ENCODE results near the gene FKBP14.
A peak's percentile ranks its signal among the peaks of the same experiment; 100 is the strongest.

Gene FKBP14

DNA sequence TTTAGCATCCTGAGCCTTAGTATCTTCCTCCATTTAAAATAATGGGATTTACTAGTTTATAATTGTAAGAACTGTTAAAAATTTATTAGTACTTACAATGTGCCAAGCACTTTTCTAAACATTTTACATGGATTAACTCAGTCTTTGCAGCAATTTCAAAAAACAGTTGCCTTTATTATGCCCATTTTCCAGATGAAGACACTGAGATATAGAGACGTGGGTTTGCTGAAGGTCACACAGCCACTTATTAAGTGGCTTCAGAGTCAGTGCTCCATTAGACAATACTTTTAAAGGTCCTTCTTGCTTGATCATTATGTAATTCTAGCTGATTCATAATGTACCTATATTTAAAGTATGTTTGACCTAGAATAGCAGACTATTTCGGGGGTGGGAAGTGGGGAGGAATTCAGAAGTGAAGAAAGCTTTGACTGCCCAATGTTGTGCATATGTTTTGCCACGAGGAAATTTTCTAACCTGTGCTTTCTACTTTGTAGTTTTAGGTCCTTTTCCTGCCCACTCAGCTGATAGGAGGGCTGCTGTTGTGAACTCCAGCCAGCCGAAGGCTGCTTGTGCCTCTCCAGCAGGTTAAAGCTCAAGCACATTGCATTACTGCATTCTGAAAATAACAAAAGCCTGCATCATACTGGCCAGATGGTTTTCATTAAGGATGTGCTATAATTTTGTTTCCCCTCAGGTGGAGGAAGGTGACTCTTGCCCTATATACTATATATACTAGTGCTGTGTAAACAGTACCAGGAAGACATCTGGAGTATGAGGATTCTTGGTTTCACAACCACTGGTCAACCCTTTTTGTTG lies 6.0 kb upstream of the FKBP14 start:
- no peak for DNase-seq (ENCODE audit: low read depth)

DNA sequence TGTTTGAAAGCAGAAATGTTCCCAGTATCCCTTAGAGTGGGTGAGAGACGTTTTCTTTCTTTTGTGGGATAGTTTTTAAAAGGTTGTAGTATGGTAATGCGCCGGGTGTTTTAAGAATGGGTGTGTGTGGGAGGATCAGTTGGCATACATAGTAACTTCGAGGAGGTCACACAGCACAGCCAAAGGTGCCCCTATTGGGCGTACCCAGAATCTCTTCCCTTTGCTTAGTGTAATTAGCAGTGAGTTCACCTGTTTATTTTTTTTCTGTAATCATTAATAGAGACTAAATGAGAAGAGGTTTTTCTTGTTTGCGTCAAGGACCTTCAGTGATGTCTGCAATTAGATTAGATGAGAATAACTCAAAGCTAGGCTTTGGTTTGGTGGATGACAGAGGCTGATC lies 3.2 kb upstream of the FKBP14 start:
- DNase-seq (ENCODE audit: low read depth), result no peak

DNA sequence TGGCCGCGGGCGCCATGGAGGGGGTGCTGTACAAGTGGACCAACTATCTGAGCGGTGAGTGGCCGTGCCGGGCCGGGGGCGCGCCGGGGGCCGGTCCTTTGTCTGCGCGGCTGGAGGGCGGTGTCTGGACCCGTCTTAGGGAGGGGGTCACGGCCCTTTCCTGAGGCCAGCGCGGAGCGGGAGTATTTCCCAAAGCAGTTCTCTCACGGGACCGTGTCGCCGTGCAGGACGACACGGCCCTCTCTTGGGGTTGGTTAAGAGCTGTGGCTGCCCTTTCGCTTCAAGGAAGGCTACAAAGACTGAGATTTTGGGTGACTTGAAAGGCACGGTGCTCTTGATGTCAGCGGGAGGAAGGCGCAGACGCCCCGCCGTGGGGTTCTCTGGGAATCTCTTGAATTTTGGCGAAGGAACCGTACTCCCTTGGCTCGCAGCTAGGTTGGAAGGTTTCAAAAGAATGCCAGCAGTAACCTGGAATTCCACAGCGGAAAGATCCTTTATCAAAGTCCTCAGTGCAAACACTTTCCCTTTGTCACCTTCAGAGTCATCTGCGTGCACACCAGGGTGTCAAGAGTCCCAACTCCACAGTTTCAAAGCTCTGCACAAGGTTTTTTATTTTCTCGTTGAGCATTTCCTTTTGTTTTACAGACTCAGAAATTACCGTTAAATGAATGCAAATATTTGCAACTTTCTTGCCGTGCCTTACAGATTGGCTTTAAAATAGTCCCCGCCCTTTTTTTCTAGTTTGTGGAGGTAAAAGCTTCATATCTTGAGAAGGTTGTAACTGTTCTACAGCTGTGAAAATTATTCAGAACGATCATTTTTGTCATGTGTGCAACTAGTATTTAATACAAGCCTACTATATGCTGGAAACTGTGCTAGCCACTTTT lies 2.5 kb upstream of the FKBP14 start:
- no peak for DNase-seq (ENCODE audit: low read depth)

DNA sequence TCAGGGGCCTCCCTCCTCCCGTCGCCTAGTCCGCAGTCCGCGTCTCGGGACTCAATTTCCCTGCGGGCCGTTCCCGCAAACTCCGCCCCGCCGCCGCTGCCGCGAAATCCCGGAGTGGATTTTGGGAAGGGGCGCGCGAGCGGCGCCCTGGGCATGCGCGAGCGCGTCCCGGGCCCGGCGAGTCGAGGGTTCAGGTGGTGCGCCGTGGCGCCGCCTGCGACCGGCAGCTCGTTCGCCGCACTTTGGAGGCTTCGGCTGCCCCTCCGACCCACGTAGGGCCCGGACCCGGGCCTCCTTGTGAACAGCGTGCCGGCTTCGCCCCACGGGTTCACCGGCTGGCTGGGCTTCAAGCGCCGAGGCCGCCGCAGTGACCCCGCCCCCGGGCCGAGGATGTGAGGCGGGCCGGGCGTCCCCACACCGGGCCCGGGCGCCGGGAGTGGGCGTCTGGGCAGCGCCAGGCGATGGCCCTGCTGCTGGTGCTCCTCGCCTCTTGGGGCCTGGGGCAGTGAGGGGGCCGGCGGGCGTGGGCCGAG lies 1.8 kb upstream of the FKBP14 start, which contains the start of gene PLEKHA8:
Gene PLEKHA8, plus strand, starts transcription at position 197 of the 533 bp plus-strand sequence. CDS start 351 bp downstream, outside the sequence.
- peak; percentile 79 for DNase-seq (ENCODE audit: low read depth)

DNA sequence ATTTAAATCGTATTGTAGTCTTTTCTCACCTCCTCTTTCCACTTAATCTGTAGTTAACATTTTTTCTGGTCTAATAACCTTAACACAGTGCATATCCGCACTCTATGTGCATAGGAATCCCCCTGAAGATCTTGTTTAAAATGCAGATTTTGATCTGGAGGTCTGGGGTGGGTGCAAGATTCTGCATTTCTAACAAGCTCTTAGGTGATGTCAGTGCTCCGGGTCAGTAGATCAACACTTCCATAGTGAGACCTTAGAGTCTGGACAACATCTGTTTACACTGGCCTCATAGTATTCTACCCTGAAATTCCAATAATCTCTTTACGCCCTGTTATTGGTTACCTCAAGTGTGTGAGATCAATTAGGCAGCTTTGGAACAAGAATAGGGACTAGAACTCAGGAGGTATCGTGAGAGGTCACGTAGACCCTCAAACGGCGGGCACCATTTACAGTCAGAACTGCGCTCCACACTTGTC lies 1.3 kb upstream of the FKBP14 start:
- DNase-seq (ENCODE audit: low read depth), result no peak

DNA sequence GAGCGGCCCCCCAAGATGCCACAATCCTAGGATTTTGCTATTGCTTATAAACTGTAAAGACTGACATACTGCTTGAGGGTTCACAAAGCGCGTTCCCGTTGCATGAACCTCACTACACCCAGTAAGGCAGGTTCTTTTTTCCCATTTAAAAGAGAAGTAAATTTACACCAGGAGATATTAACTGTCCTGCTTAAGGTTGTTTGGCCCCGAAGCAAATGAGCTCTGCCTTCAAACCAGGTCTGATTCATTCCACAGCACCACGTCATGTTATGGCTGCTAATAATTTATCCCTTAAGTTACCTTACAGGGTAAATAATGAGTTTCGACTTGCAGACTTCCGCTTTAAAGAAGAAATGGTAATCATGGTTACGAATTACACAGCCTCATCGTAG lies 559 bp upstream of the FKBP14 start:
- no peak for DNase-seq (ENCODE audit: low read depth)

DNA sequence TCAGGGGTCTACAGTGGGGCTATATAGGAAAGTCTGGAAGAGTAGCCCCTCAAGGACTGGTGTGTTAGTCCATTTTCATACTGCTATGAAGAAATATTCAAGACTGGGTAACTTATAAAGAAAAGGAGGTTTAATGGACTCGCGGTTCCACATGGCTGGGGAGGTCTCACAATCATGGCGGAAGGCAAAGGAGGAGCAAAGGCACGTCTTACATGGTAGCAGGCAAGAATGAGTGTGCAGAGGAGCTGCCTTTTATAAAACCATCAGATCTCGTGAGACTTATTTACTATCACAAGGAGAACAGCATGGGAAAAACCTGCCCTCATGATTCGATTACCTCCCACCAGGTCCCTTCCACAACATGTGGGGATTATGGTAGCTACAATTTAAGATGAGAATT lies 3.0 kb downstream of the FKBP14 start:
- DNase-seq (ENCODE audit: low read depth), result no peak

DNA sequence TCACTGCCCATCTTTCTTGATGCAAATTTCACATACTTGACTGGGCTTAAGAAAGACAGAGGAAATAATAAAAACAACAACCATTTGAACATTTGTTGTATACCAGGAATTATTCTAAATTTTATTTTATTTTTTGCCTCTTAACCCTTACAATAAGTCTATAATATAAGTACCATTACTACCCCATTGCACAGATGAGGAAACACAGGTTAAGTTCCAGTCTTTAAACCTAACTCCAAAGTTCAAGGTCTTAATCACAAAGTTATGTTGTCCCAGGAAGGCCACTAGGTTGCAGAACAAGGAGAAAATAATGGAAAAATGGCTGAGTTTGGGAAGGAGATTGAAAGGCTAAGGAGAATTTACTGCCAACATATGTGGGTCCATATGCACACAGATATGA lies 3.5 kb downstream of the FKBP14 start:
- DNase-seq (ENCODE audit: low read depth), result no peak

DNA sequence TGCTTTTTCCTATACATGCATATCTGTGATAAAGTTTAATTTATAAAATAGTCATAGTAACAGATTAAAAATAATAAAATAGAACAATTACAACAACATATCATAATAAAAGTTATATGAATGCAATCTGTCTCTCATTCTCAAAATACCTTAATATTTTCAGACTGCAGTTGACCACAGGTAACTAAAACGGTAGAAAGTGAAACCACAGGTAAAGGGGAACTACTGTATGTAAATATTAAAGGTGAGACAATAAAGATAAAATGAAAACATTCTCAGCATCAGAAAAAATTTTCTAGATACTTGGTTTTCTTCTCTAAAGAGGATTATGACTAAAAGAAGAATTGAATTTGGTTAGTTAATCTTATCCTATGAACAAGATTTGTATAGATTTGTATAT lies 6.0 kb downstream of the FKBP14 start:
- no peak for DNase-seq (ENCODE audit: low read depth)

DNA sequence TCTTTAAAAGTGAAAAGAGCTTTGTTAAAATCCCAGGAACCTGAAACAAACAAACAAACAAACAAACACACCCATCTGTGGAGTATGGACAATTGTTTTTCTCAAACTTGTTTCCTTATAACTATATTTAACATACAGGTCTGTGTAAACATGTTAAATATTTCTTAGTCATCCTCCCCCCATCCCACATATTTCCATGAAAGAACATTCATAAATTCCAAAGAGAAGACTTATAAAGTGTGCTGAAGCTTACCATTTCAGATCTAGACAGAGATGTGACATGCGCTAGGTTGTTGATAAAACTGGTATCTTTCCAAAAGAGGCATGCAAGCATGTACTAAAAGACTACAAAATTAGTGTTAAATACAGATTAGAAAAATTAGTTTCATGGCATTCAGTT lies 6.5 kb downstream of the FKBP14 start:
- no peak for DNase-seq (ENCODE audit: low read depth)

DNA sequence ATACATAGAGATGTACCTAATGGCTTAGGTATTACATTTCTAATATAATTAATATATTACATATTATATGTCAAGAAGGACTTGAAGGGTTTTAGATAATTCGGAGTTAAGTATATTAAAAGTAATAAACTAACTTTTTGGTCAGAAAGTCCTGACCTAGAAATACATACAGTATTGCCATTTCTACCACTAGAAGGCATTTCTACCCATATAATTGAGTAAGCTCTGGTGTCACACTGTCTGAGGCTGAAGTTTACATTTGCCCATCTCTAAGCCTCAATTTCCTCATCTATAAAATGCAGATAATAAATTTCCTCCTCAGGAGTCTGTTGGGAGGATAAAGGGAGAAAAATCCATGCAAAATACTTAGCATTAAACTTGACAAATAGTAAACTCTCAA lies 7.1 kb downstream of the FKBP14 start:
- DNase-seq (ENCODE audit: low read depth), result no peak

DNA sequence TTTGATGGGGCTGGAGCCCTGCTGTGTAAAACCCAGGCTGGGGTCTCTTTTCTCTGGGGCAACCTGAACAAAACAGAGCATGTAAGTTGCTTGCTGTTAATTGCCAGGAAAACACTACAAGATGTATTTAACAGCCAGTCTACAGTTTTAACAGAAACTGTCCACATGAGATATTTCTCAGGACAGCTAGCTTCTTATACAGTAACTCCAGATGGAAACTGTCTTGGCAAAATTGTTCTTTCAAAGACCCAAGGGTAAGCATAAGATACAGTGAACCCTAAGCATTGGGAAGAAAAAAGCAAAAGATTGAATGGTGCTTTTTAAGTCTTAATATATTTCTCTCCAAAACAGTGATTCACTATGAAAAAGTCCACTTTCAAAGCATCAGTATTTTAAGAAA lies 8.1 kb downstream of the FKBP14 start:
- no peak for DNase-seq (ENCODE audit: low read depth)

DNA sequence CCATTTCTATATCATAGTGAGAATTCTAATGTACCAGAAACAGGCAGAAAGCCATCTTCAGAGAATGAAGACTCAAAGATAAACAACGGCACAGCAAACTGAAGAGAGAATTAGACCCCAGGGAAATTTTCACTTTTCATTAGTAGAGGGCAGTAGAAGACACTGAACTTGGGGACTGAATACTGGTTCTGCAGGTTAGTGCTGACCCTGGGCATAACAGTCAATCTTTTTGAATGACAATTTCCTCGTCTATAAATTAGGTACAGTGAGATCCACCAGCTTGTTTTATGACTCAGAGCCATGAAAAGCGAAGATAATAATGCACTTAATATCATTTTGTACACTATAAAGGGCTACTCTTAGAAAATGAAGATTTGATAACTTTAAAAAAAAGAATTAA lies 13.7 kb downstream of the FKBP14 start:
- DNase-seq (ENCODE audit: low read depth), result no peak

DNA sequence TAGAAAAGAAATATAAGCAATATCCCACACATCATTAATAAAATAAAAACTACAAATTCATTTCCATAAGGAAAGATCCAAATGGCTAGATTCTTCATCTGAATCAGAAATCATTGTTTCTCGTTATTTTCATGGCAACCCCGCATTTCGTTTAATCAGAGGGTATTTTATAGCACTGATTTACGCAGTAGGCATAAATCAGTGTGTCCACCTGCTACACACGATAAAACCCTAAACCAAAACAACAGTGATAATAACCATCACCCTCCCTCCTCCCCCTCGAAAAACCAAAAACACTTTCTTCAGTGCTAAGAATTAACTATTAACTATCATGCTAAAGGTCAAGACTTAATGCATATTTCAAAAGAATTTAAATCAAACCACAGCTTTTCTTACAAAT lies 16.5 kb downstream of the FKBP14 start:
- DNase-seq (ENCODE audit: low read depth), result no peak

DNA sequence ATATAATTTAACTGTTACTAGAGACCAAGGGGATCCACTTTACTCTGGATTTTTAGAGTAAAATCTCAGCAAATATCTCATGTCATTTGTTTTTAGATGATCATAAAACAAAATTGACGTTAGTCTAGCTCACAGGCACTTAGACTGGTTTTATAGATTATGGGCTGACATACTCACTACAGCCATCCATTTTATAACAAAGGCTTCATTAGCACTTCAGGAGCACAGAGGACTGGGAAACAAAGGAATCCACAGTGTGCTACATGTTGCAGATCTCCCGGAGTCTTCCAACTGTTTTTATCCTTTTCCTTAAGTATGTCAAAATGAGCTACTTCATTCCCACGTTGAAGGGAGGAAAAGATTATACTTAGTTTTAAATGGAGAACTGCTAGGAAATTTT lies 21.0 kb downstream of the FKBP14 start:
- no peak for DNase-seq (ENCODE audit: low read depth)

DNA sequence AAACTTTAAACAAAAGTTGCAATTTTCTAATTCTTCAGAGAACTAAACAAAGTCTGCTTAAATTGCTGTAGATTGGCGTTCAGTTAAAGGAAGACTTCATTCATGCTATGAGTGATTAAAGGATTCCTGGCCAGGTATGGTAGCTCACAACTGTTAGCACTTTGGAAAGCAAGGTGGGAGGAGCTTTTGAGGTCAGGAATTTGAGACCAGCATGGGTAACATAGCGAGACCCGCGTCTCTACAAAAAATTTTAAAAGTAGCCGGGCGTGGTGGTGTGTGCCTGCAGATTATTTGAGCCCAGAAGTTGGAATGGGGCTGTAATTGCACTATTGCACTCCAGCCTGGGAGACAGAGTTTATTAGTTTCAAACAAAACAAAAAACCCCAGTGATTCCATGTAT lies 23.4 kb downstream of the FKBP14 start:
- no peak for DNase-seq (ENCODE audit: low read depth)

DNA sequence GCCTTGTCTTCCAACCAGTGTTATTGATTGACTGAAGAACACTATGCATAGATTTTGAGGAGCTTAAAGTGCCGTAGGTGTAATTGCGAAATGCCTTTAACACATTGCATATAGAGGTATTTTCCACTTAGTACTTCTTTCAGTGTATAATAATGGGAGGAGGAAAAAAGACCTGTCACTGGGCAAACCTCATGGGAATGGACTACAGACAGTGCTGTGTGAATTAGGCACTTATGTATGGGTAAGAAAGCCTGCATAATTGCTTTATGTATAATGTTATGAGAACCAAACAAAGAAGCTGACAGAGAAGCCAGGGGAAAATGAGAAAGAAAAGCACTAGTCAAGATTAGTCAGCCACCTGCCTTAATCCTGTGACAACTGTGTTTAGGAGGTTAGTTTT lies 24.5 kb downstream of the FKBP14 start:
- no peak for DNase-seq (ENCODE audit: low read depth)

DNA sequence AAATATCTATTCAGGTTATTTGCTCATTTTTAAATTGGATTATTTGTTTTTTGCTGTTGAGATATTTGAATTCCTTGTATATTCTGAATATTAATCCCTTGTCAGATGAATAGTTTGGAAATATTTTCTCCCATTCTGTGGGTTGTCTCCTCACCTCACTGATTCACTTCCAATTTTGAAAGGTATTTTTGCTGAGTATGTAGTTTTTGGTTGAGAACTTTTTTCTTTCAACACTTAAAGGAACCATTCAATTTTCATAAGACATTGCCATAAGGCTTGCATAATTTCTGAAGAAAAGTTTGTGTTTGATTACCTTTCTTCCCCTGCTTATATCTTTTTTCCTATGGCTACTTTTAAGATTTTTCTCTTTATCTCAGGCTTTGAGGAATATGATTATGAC lies 28.0 kb downstream of the FKBP14 start:
- DNase-seq (ENCODE audit: low read depth), result no peak

DNA sequence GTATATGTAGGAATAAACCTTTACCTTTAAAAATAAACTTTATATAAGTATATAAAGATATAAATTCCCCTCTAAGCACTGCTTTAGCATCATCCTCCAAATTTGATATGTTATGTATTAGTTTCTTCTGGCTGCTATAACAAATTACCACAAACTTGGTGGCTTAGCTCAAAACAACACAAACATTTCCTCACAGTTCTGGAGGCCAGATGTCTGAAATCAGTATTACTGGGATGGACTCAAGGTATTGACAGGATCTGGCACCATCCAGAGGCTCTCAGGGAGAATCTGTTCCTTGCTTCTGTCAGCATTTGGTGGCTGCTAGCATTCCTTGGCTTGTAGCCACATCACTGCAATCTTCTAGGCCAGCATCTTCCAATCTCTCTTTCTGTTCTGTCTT lies 30.2 kb downstream of the FKBP14 start:
- no peak for DNase-seq (ENCODE audit: low read depth)

DNA sequence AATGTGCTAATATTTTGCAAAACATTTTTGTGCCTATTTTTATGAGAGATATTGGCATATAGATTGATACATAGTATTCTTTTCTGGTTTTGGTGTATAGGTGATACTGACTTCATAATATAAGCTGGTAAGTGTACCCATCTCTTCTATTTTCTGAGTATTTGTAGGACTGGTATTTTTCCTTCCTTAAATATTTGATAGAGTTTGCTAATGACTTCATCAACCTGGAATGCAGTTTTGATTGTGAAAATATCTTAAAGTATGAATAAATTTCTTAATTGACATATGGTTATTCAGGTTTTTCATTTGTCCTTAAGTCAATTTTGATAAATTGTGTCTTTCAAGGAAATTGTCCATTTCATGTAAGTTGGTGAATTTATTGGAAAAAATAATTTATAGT lies 30.9 kb downstream of the FKBP14 start:
- DNase-seq (ENCODE audit: low read depth), result no peak

DNA sequence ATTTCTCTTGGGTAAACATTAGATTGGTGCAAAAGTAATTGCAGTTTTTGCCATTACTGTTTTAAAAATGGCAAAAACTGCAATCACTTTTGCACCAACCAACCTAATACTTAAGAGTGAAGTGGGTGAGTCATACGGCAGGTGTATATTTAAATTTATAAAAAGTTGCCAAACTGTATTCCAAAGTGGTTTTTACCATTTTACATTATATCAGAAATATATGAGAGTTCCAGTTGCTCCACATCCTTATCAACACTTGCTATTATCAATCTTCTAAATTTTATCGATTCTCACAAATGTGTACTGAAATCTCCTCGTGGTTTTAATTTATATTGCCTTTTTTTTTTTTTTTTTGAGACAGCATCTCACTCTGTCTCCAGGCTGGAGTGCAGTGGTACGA lies 33.4 kb downstream of the FKBP14 start:
- DNase-seq (ENCODE audit: low read depth), result no peak

DNA sequence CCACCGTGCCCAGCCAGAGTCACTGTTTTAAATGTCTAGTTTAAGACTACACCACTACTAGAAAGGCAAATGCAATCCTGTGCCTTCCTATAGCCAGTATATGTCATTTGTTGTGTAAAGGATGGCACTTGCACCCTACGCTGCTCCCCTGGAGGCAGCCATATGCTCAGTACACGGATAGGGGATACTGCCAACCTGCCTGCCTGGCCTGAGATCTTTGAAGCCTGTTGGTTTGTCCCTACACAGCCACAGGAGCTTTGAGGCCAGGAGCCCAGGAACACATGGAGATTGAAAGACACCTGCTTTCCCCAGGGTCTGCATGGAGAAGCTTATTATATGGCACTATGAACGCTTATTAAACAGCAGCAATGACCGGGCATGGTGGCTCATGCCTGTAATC lies 34.6 kb downstream of the FKBP14 start:
- no peak for DNase-seq (ENCODE audit: low read depth)

DNA sequence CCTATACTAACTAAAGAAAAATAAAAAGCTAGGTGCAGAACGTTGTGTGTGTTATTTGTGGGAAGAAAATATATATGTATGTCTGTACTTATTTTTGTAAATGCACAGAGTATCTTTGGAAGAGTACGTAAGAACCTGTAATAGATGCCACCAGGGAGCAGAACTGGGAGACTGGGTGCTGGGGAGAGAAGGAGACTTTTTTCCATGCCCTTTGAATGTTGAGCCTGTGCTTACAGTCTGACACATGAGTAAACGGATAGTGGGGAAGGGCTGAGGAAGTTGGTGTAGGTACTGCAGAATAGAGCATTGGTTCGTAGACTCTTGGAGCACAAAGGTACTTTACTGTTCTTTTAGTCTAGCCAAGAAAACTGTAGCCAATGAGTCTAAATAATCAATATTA lies 35.6 kb downstream of the FKBP14 start:
- no peak for DNase-seq (ENCODE audit: low read depth)
